Stimulated activated CD8-positive, alpha-beta memory T cell treated with anti-CD3 and anti-CD28 coated beads, Interleukin-15, amount 100 ng/mL, for 24 hours (primary cell): ENCODE data around the gene SARDH.
"Not testable (repeated sequence)": the region's sequence is repeated elsewhere in the genome, so short reads cannot be mapped to it uniquely, and the experiment has no call there.

Experiments
- DNase-seq: peaks from one replicate; pipeline ENCODE4 v3.0.0-alpha.2; 2020; ENCODE audit warnings: low read depth

The SARDH gene

GRCh38 chr9:133685653-133686609, 52.2 kb downstream of the SARDH start:
- DNase-seq, result no peak

- DNase-seq, result no peak
Observed at GRCh38 chr9:133684936-133685361, 53.2 kb downstream of the SARDH start.

GRCh38 chr9:133684121-133684935, 53.8 kb downstream of the SARDH start:
- no peak for DNase-seq

DNA sequence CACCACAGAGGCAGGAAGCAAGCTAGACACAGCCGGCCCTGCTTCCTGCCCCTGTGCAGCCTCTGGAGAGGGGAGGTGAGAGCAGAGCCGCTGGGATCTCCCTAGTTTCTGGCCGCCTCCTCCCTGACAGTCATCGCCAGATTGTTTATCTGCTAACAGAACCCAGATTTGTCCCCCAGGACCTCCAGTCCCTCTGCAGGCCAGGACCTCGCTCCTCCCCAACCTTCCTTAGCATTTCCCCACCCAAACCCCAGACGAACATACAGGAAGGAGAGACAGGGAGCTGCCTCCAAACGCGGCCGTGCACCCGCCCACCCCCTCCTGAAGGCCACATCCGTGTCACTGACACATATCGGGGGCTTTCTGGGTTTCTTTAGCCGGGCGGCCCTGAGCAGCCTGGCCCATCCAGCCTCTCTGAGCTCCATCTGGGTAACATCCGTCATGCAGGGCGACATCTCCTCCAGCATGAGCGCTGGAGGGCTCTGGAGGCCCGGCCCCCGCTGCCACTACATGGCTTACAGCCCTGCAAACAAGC, 54.5 kb downstream of the SARDH start:
- no peak for DNase-seq

GRCh38 chr9:133682818-133683585, 55.1 kb downstream of the SARDH start:
- no peak for DNase-seq

GRCh38 chr9:133681658-133682306, 56.4 kb downstream of the SARDH start:
- no peak for DNase-seq

DNA sequence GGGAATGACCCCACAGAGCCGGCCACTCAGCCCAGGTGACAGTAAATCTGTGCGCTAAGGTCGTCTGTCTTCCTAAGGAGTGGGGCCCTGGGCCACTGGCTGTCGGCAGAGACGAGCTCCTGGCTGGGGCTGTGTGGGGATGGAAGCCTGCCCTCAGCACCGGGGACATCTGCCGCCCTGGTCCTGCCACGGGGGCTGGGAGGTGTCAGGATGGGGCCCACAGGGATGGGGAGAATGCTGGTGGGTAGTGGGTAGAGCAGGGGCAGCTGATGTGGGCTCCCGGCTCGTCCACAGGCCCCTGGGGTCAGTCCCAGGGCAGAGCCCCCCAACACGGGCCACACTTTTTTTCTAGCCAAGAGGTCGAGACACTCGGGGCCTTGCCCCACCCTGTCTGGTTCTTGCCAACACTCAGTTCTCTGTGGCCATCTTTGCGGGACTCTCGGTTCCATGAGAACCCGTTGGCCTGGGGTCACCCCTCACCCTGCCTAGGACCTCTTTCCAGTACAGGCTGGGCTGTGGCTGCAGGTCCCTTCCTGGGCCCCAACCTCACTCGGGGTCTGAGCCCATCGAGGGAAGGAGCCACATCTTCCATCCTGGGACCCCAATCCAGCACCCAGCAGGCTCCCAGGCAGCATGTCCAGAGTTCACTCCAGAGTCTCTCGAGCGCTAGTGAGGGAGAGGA, 57.0 kb downstream of the SARDH start:
- DNase-seq, result no peak

- no peak for DNase-seq
Observed at GRCh38 chr9:133680250-133680975, 57.7 kb downstream of the SARDH start.

DNA sequence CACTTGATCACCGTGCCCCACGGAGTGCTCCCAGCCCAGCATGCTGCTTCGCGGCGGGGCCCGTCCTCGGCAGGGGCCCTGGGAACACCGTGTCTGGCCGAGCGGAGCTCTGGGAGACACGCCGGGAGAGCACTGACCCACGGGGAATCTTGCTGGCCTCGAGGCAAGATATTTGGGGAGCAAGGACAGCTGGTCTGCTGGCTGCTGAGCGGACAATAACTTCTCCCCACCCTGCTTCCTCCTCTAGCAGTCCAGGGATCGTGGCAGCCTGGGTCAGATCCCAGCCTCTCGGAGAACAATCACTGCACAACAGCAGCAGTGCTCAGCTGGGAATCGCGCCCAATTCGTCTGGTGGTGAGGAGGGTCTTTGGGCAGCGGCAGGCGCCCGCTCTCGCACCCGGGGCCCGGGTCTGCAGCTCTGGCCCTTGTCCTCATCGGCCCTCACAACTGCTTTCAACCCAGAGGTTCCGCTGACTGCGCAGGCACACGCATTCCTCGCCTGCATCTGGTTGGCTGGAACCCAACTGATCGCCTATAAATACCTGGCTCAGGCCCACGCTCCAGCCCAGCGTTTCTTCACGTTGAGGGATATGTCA, 58.6 kb downstream of the SARDH start:
- no peak for DNase-seq

DNA sequence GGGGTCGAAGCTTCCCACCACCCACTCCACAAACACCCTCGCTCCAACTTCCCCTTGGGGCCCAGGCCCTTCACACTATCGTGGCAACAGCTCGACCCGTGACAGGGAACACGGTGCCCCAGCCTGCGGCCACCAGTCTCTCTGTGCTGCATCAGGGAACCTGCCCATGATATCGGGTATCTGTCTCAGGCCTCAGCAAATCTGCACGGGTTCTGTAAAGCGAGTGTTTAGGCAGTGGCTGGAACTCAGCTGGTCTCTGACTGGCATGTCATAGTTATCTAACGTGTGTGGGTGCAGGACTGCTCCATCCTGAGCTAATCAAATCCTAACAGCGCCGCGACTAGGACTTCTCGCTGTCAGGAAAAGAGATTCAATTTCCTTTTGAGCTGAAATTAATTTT, 59.1 kb downstream of the SARDH start:
- no peak for DNase-seq

DNA sequence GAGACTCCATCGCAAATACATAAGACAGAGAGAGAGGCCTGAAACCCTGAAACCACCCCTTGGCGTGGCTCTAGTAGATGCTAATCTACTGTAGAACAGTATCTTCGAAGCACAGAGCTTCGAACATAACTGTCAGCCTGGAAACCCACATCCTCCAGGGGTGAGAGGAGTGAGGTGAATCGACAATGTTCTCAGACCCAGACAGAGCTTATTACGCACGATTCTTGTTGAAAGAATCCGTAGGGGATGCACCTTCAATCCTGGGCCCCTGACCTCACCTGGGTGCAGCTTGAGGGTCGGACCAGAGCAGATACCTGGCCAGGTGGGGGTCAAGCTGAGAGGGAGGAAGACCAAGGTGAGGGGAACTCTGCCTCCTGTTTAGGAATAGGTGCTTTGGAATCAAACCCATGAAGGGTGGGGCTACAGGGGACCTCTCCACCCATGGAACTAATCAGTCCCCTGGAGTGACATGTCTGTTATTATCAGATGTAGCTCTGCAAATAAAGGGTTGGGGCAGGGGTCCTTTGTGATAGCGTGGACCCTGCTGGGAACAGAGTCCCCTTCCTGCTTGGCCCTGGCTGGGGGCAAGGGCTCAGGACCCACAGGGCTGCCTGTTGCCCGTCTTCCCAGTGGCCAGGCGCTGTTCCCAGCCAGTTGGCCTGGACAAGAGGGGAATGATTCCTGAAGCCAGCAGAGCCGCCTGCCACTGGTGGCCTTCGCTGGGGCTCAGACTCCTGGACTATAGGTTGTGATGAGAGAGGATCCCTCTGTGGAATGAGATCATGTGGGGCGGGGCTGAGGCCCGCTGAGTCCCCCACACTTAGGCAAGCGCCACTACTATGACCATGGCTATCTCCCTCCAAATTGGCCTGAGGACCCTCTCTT, 60.8 kb downstream of the SARDH start:
- no peak for DNase-seq

GRCh38 chr9:133676450-133676849, 61.7 kb downstream of the SARDH start:
- no peak for DNase-seq

- not testable (repeated sequence) for DNase-seq
Observed at GRCh38 chr9:133675796-133676195, 62.4 kb downstream of the SARDH start.

DNA sequence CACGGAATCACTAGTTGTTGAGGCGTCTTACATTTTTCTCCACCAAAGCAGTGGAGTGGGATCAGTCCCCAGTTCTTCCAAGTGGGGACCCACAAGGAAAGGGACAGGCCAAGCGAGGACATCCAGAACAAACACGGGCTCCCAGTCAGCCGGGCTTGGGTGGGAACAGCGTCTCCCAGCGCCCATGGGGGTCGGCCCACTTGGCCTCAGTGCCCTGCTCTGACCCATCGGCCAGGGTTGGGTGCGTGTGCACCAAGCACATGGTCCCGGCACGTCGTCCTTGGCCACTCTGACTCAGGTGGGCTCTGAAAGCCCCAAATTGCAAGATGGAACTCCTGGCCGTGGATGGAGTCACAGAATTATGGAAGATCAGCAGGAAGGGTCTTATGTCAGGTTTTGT, 64.1 kb downstream of the SARDH start:
- DNase-seq, result no peak

- no peak for DNase-seq
Observed at GRCh38 chr9:133673258-133673655, 64.9 kb downstream of the SARDH start.

- no peak for DNase-seq
Observed at GRCh38 chr9:133672503-133673257, 65.5 kb downstream of the SARDH start.

- DNase-seq, result no peak
Observed at GRCh38 chr9:133671371-133671770, 66.8 kb downstream of the SARDH start.

GRCh38 chr9:133670466-133670865, 67.7 kb downstream of the SARDH start:
- no peak for DNase-seq
